Measurements from ENCODE around the gene SLC9A5.

Gene SLC9A5

GRCh38 chr16:67250045-67250327 lies 1.2 kb downstream of the SLC9A5 start:
- peaks cover 16% of the 10 kb centered on the region for H3K27me3 Mint-ChIP-seq (ENCODE audit: low read depth)
- H3K4me3 Mint-ChIP-seq: peak overlapping the region; percentile 76
- H3K27ac Mint-ChIP-seq: no peak overlapping the region
- H3K4me1 Mint-ChIP-seq (ENCODE audit: low read depth): peaks cover 21% of the 10 kb centered on the region
- no peaks in the 10 kb centered on the region for H3K9me3 Mint-ChIP-seq
- no peaks in the 10 kb centered on the region for H3K36me3 Mint-ChIP-seq (ENCODE audit: low read depth)
- DNase-seq (ENCODE audit: low spot score): no peak

GRCh38 chr16:67252609-67253497 lies 4.1 kb downstream of the SLC9A5 start:
- no peak for DNase-seq (ENCODE audit: low spot score)
- Mint-ChIP-seq H3K4me1 (ENCODE audit: low read depth) (peaks cover 11% of the 10 kb centered on the region), H3K36me3 (ENCODE audit: low read depth) (no peaks in the 10 kb centered on the region), H3K4me3 (no peak overlapping the region), H3K27ac (no peak overlapping the region), H3K9me3 (no peaks in the 10 kb centered on the region), H3K27me3 (ENCODE audit: low read depth) (peaks cover 12% of the 10 kb centered on the region)

GRCh38 chr16:67254801-67255552 lies 6.2 kb downstream of the SLC9A5 start:
- Mint-ChIP-seq H3K4me3 (no peak overlapping the region), H3K9me3 (no peaks in the 10 kb centered on the region), H3K27me3 (ENCODE audit: low read depth) (peaks cover 4% of the 10 kb centered on the region), H3K4me1 (ENCODE audit: low read depth) (no peaks in the 10 kb centered on the region), H3K27ac (no peak overlapping the region), H3K36me3 (ENCODE audit: low read depth) (no peaks in the 10 kb centered on the region)
- DNase-seq (ENCODE audit: low spot score): no peak

- DNase-seq (ENCODE audit: low spot score): no peak
- H3K9me3 Mint-ChIP-seq: no peaks in the 10 kb centered on the region
- peaks cover 2% of the 10 kb centered on the region for H3K36me3 Mint-ChIP-seq (ENCODE audit: low read depth)
- peaks cover 3% of the 10 kb centered on the region for H3K4me1 Mint-ChIP-seq (ENCODE audit: low read depth)
- no peak overlapping the region for H3K4me3 Mint-ChIP-seq
- H3K27ac Mint-ChIP-seq: no peak overlapping the region
- no peaks in the 10 kb centered on the region for H3K27me3 Mint-ChIP-seq (ENCODE audit: low read depth)
These were observed 6.9 kb downstream of the SLC9A5 start for GRCh38 chr16:67255553-67256221.

GRCh38 chr16:67256701-67257230 lies 8.0 kb downstream of the SLC9A5 start:
- no peak overlapping the region for H3K27ac Mint-ChIP-seq
- H3K4me3 Mint-ChIP-seq: no peak overlapping the region
- H3K36me3 Mint-ChIP-seq (ENCODE audit: low read depth): peaks cover 2% of the 10 kb centered on the region
- H3K9me3 Mint-ChIP-seq: no peaks in the 10 kb centered on the region
- H3K27me3 Mint-ChIP-seq (ENCODE audit: low read depth): no peaks in the 10 kb centered on the region
- H3K4me1 Mint-ChIP-seq (ENCODE audit: low read depth): peaks cover 5% of the 10 kb centered on the region
- DNase-seq (ENCODE audit: low spot score): no peak

- Mint-ChIP-seq H3K4me3 (no peak overlapping the region), H3K9me3 (no peaks in the 10 kb centered on the region), H3K36me3 (ENCODE audit: low read depth) (peaks cover 2% of the 10 kb centered on the region), H3K27ac (no peak overlapping the region), H3K4me1 (ENCODE audit: low read depth) (peaks cover 5% of the 10 kb centered on the region), H3K27me3 (ENCODE audit: low read depth) (no peaks in the 10 kb centered on the region)
- no peak for DNase-seq (ENCODE audit: low spot score)
These were observed 8.8 kb downstream of the SLC9A5 start for GRCh38 chr16:67257486-67258160.

- Mint-ChIP-seq H3K36me3 (ENCODE audit: low read depth) (peaks cover 2% of the 10 kb centered on the region), H3K27ac (no peak overlapping the region), H3K4me3 (no peak overlapping the region), H3K9me3 (no peaks in the 10 kb centered on the region), H3K4me1 (ENCODE audit: low read depth) (peaks cover 5% of the 10 kb centered on the region), H3K27me3 (ENCODE audit: low read depth) (no peaks in the 10 kb centered on the region)
- DNase-seq (ENCODE audit: low spot score): no peak
These were observed 9.5 kb downstream of the SLC9A5 start for GRCh38 chr16:67258161-67258835.

GRCh38 chr16:67259705-67260104 lies 10.9 kb downstream of the SLC9A5 start:
- DNase-seq (ENCODE audit: low spot score): no peak
- Mint-ChIP-seq H3K27ac (no peak overlapping the region), H3K27me3 (ENCODE audit: low read depth) (no peaks in the 10 kb centered on the region), H3K36me3 (ENCODE audit: low read depth) (peaks cover 2% of the 10 kb centered on the region), H3K9me3 (no peaks in the 10 kb centered on the region), H3K4me3 (no peak overlapping the region), H3K4me1 (ENCODE audit: low read depth) (peaks cover 5% of the 10 kb centered on the region)

- H3K9me3 Mint-ChIP-seq: no peaks in the 10 kb centered on the region
- H3K27ac Mint-ChIP-seq: peak overlapping the region; percentile 29
- DNase-seq (ENCODE audit: low spot score): no peak
These were observed 11.8 kb downstream of the SLC9A5 start for GRCh38 chr16:67260426-67261063.

GRCh38 chr16:67263201-67263600 lies 14.4 kb downstream of the SLC9A5 start:
- DNase-seq (ENCODE audit: low spot score): no peak
- no peak overlapping the region for H3K27ac Mint-ChIP-seq
- no peaks in the 10 kb centered on the region for H3K27me3 Mint-ChIP-seq (ENCODE audit: low read depth)
- H3K4me3 Mint-ChIP-seq: no peak overlapping the region
- no peaks in the 10 kb centered on the region for H3K9me3 Mint-ChIP-seq
- peaks cover 2% of the 10 kb centered on the region for H3K36me3 Mint-ChIP-seq (ENCODE audit: low read depth)
- peaks cover 5% of the 10 kb centered on the region for H3K4me1 Mint-ChIP-seq (ENCODE audit: low read depth)

More at GRCh38 chr16:67260426-67261063, 11.8 kb downstream of the SLC9A5 start:
- no peak overlapping the region for H3K4me3 Mint-ChIP-seq
- H3K4me1 Mint-ChIP-seq (ENCODE audit: low read depth): peaks cover 5% of the 10 kb centered on the region
- no peaks in the 10 kb centered on the region for H3K27me3 Mint-ChIP-seq (ENCODE audit: low read depth)
- peaks cover 2% of the 10 kb centered on the region for H3K36me3 Mint-ChIP-seq (ENCODE audit: low read depth)

GRCh38 chr16:67264277-67264676 lies 15.5 kb downstream of the SLC9A5 start:
- DNase-seq (ENCODE audit: low spot score): no peak
- Mint-ChIP-seq H3K27ac (no peak overlapping the region), H3K4me1 (ENCODE audit: low read depth) (peaks cover 5% of the 10 kb centered on the region), H3K36me3 (ENCODE audit: low read depth) (peaks cover 2% of the 10 kb centered on the region), H3K9me3 (no peaks in the 10 kb centered on the region), H3K4me3 (no peak overlapping the region), H3K27me3 (ENCODE audit: low read depth) (no peaks in the 10 kb centered on the region)

GRCh38 chr16:67264866-67265265 lies 16.1 kb downstream of the SLC9A5 start:
- no peak for DNase-seq (ENCODE audit: low spot score)
- no peaks in the 10 kb centered on the region for H3K9me3 Mint-ChIP-seq
- no peak overlapping the region for H3K27ac Mint-ChIP-seq
- H3K4me3 Mint-ChIP-seq: no peak overlapping the region
- H3K4me1 Mint-ChIP-seq (ENCODE audit: low read depth): peaks cover 5% of the 10 kb centered on the region
- H3K36me3 Mint-ChIP-seq (ENCODE audit: low read depth): peaks cover 2% of the 10 kb centered on the region
- no peaks in the 10 kb centered on the region for H3K27me3 Mint-ChIP-seq (ENCODE audit: low read depth)

- no peak for DNase-seq (ENCODE audit: low spot score)
- no peak overlapping the region for H3K4me3 Mint-ChIP-seq
- peaks cover 2% of the 10 kb centered on the region for H3K4me1 Mint-ChIP-seq (ENCODE audit: low read depth)
- H3K27ac Mint-ChIP-seq: no peak overlapping the region
- no peaks in the 10 kb centered on the region for H3K27me3 Mint-ChIP-seq (ENCODE audit: low read depth)
- no peaks in the 10 kb centered on the region for H3K9me3 Mint-ChIP-seq
- no peaks in the 10 kb centered on the region for H3K36me3 Mint-ChIP-seq (ENCODE audit: low read depth)
These were observed 17.1 kb downstream of the SLC9A5 start for GRCh38 chr16:67265834-67266233.
